HL-60 (cell line): ENCODE measurements around the gene NFATC1.

Experiments
- DNase-seq, 2 experiments: peaks; one replicate each; pipeline ENCODE4 v3.0.0-alpha.2; 2010 to 2020; ENCODE audit warnings: low read depth in 1 of 2, low spot score in 1 of 2
- H3K27ac ChIP-seq: fragments of 250-450 bp; sonication (Bioruptor Pico); replicated peaks from 2 replicates; pipeline ENCODE4 v1.5.1; 2020; ENCODE audit warnings: mild to moderate bottlenecking, moderate library complexity
- H3K27me3 ChIP-seq: fragments of 250-450 bp; sonication (Bioruptor Pico); 2 replicates; pipeline ENCODE4 v1.5.1; 2021; ENCODE audit warnings: mild to moderate bottlenecking, moderate library complexity; ENCODE audit not compliant: insufficient read depth, poor library complexity, severe bottlenecking
- H3K4me3 ChIP-seq: replicated peaks from 2 replicates; pipeline ENCODE4 v1.5.1; 2011; ENCODE audit warnings: mild to moderate bottlenecking, control low read depth, low read length; ENCODE audit not compliant: insufficient read depth
- CTCF ChIP-seq: IDR thresholded peaks from one replicate; pipeline ENCODE4 v1.5.1; 2011; ENCODE audit warnings: low read length, control low read depth, inconsistent platforms; ENCODE audit not compliant: insufficient read depth
- GABPA ChIP-seq: IDR thresholded peaks from 2 replicates; pipeline ENCODE4 v1.6.1; 2012; ENCODE audit warnings: low read depth
- POLR2AphosphoS5 ChIP-seq: IDR thresholded peaks from 2 replicates; pipeline ENCODE4 v1.6.1; 2012; ENCODE audit warnings: low read depth
- REST ChIP-seq: IDR thresholded peaks from 2 replicates; pipeline ENCODE4 v1.6.1; 2012; ENCODE audit warnings: low read depth; ENCODE audit not compliant: insufficient replicate concordance
- SPI1 ChIP-seq: IDR thresholded peaks from 2 replicates; pipeline ENCODE4 v1.6.1; 2012; ENCODE audit warnings: low read depth, mild to moderate bottlenecking, borderline replicate concordance

The NFATC1 gene

GRCh38 chr18:79526468-79527460, 131.0 kb downstream of the NFATC1 start:
- TF ChIP-seq CTCF (no peak), REST (no peak), GABPA (no peak), SPI1 (no peak), POLR2AphosphoS5 (no peak)
- peak; percentile 37 to 56 for DNase-seq
- peak overlapping the region; percentile 21; the same call in 1 of the 2 replicates for H3K27ac ChIP-seq
- H3K4me3 ChIP-seq = no peak overlapping the region
- H3K27me3 ChIP-seq = no peaks in the 10 kb centered on the region

GRCh38 chr18:79527656-79528315, 132.1 kb downstream of the NFATC1 start:
- TF ChIP-seq REST (no peak), POLR2AphosphoS5 (no peak), CTCF (no peak), SPI1 (no peak), GABPA (no peak)
- H3K27ac ChIP-seq = no peak overlapping the region
- H3K27me3 ChIP-seq = no peaks in the 10 kb centered on the region

DNA sequence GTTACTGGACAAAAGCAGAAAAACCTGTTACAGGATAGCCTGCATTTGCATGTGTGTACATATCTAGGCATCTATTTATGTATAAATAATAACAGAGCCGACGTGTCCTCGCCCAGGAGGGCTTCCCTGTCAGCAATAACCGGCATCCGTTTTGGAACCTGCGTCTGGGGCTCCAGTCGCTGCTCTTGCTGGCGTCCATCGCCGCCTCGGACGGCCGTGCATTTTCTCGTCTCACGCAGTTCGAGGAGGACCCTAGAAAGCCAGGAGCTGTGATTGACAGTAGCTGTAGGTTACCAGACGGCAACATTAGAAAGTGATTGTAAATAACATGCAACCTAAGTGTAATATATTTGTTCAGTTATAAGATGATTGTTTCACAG, 132.6 kb downstream of the NFATC1 start:
- Histone ChIP-seq H3K4me3 (no peak overlapping the region), H3K27me3 (no peaks in the 10 kb centered on the region), H3K27ac (no peak overlapping the region)
- DNase-seq = no peak
- TF ChIP-seq REST (no peak), GABPA (no peak), POLR2AphosphoS5 (no peak), SPI1 (no peak), CTCF (no peak)

More at GRCh38 chr18:79527656-79528315, 132.1 kb downstream of the NFATC1 start:
- no peak for DNase-seq
- no peak overlapping the region for H3K4me3 ChIP-seq
